HCT116 (cell line): Measurements from ENCODE around the gene FBN1. TPM values are rescaled to one million over a fixed set of nuclear protein-coding genes. Genes with fewer than 3 reads are reported as not detected.

Experiments
- ATAC-seq: fragments of 200-7000 bp; cut with Tn5 transposase; 2 replicates; pipeline ENCODE4 v1.9.1; 2020; ENCODE audit warnings: mild to moderate bottlenecking, moderate library complexity
- BruUV-seq: library from RNA; stranded (reverse); fragments of 400-500 nt; replicated peaks from 2 replicates; lab custom pipeline; 2021; lab: Mats Ljungman, UMichigan
- CTCF ChIA-PET: fragments of 300-600 bp; sonication (Branson Sonifier 250); formaldehyde crosslinking; loops from one replicate; lab custom pipeline; 2021; ENCODE audit warnings: antibody characterized with exemption; lab: Charles Lee
- POLR2A ChIA-PET: fragments of 300-600, 350-600 bp; sonication (Branson Sonifier 250); formaldehyde crosslinking; loops from one replicate; lab custom pipeline; 2021; ENCODE audit warnings: antibody characterized with exemption; lab: Charles Lee
- RAD21 ChIA-PET, 2 experiments: fragments of 300-600 bp; sonication (Branson Sonifier 250); formaldehyde crosslinking; loops; one replicate each; lab custom pipeline; 2023; ENCODE audit warnings: low total read pairs in 2 of 2; ENCODE audit not compliant: uncharacterized antibody in 2 of 2, unreplicated experiment in 2 of 2, low non-redundant PET in 1 of 2; lab: Charles Lee
- DNase-seq: peaks from one replicate; pipeline ENCODE4 v3.0.0-alpha.2; 2010; ENCODE audit warnings: low read depth, low spot score
- H2AFZ ChIP-seq: fragments of 200-600 bp; shearing (Covaris generic), sonication (generic); 2 replicates; pipeline ENCODE4 v1.6.1; 2017; ENCODE audit warnings: low read depth, mixed run types, mixed read lengths, antibody characterized with exemption, low read length; ENCODE audit not compliant: poor library complexity, severe bottlenecking
- H3K27ac ChIP-seq: 2 replicates; pipeline ENCODE4 v1.5.1; 2012; ENCODE audit warnings: low read depth, low read length
- H3K27me3 ChIP-seq: fragments of 200-600 bp; sonication (generic); 2 replicates; pipeline ENCODE4 v1.6.1; 2016; ENCODE audit warnings: mixed run types, low read length, mixed read lengths; ENCODE audit not compliant: insufficient read depth
- H3K36me3 ChIP-seq, 2 experiments: fragments of 200-500 bp in 1 of 2; fragments of 200-600 bp in 1 of 2; sonication (Bioruptor generic) in 1 of 2; sonication (generic) in 1 of 2; 2 replicates each; pipeline versions ENCODE4 v1.5.1 to v1.6.1; 2014 to 2016; ENCODE audit warnings: low read length in 2 of 2, inconsistent platforms in 1 of 2, mixed read lengths in 1 of 2, mixed run types in 1 of 2; ENCODE audit not compliant: insufficient read depth in 2 of 2, control insufficient read depth in 1 of 2
- H3K4me1 ChIP-seq, 2 experiments: fragments of 200-600 bp in 1 of 2; sonication (generic) in 1 of 2; 2 replicates each; pipeline versions ENCODE4 v1.5.1 to v1.6.1; 2012 to 2017; ENCODE audit warnings: low read length in 2 of 2, inconsistent platforms in 1 of 2, mild to moderate bottlenecking in 1 of 2, mixed read lengths in 1 of 2, mixed run types in 1 of 2, moderate library complexity in 1 of 2; ENCODE audit not compliant: insufficient read depth in 2 of 2, control insufficient read depth in 1 of 2
- H3K4me2 ChIP-seq: fragments of 200-600 bp; sonication (generic); 2 replicates; pipeline ENCODE4 v1.6.1; 2017; ENCODE audit warnings: mixed run types, low read length, mixed read lengths
- H3K4me3 ChIP-seq, 2 experiments: fragments of 200-600 bp in 1 of 2; sonication (generic) in 1 of 2; replicated peaks in 1 of 2; 2 replicates each; pipeline ENCODE4 v1.5.1; 2011 to 2016; ENCODE audit warnings: low read length in 2 of 2, control low read depth in 1 of 2, low read depth in 1 of 2, mild to moderate bottlenecking in 1 of 2, mixed read lengths in 1 of 2, mixed run types in 1 of 2
- H3K79me2 ChIP-seq: fragments of 200-600 bp; sonication (generic); 2 replicates; pipeline ENCODE4 v1.6.1; 2017; ENCODE audit warnings: mild to moderate bottlenecking, mixed run types, low read length, moderate library complexity, mixed read lengths; ENCODE audit not compliant: insufficient read depth
- H3K9ac ChIP-seq: fragments of 200-600 bp; sonication (generic); 2 replicates; pipeline ENCODE4 v1.6.1; 2016; ENCODE audit warnings: low read length, mixed read lengths
- H3K9me2 ChIP-seq: fragments of 200-600 bp; sonication (generic), shearing (Covaris generic); 2 replicates; pipeline ENCODE4 v1.6.1; 2017; ENCODE audit warnings: mixed run types, mild to moderate bottlenecking, moderate library complexity; ENCODE audit not compliant: insufficient read depth
- H3K9me3 ChIP-seq, 2 experiments: fragments of 200-500 bp in 1 of 2; fragments of 200-600 bp in 1 of 2; sonication (Bioruptor generic) in 1 of 2; sonication (generic) in 1 of 2; 2 replicates each; pipeline ENCODE4 v1.6.1; 2014 to 2017; ENCODE audit warnings: low read length in 2 of 2, mixed read lengths in 2 of 2, inconsistent platforms in 1 of 2, low read depth in 1 of 2, mild to moderate bottlenecking in 1 of 2, mixed run types in 1 of 2, moderate library complexity in 1 of 2; ENCODE audit not compliant: control insufficient read depth in 1 of 2, insufficient read depth in 1 of 2
- H4K20me1 ChIP-seq: fragments of 200-600 bp; sonication (generic), shearing (Covaris generic); 2 replicates; pipeline ENCODE4 v1.6.1; 2017; ENCODE audit warnings: mixed run types, mild to moderate bottlenecking, moderate library complexity; ENCODE audit not compliant: insufficient read depth
- EZH2 ChIP-seq: fragments of 200-600 bp; sonication (generic); IDR thresholded peaks from 2 replicates; pipeline ENCODE4 v1.6.1; 2017; ENCODE audit warnings: antibody characterized with exemption, mixed run types
- JUND ChIP-seq: IDR thresholded peaks from 2 replicates; pipeline ENCODE4 v1.6.1; 2012
- POLR2A ChIP-seq: IDR thresholded peaks from 2 replicates; pipeline ENCODE4 v1.7.0; 2011; ENCODE audit warnings: borderline replicate concordance; ENCODE audit not compliant: insufficient read depth, insufficient read length; ENCODE audit errors: extremely low read depth
- REST ChIP-seq: IDR thresholded peaks from 2 replicates; pipeline ENCODE4 v1.6.1; 2012; ENCODE audit warnings: low read depth
- SRF ChIP-seq: IDR thresholded peaks from 2 replicates; pipeline ENCODE4 v1.6.1; 2012; ENCODE audit warnings: low read depth
- TCF7L2 ChIP-seq: IDR thresholded peaks from 2 replicates; pipeline ENCODE4 v1.7.0; 2011; ENCODE audit warnings: borderline replicate concordance, inconsistent platforms; ENCODE audit not compliant: insufficient read depth, insufficient read length; ENCODE audit errors: extremely low read depth
- YY1 ChIP-seq: IDR thresholded peaks from 2 replicates; pipeline ENCODE4 v1.6.1; 2011; ENCODE audit warnings: low read length, low read depth, moderate library complexity, mild to moderate bottlenecking; ENCODE audit not compliant: insufficient replicate concordance; ENCODE audit errors: extremely low read depth
- ZBTB33 ChIP-seq: IDR thresholded peaks from 2 replicates; pipeline ENCODE4 v1.6.1; 2011; ENCODE audit warnings: mild to moderate bottlenecking, low read length, moderate library complexity; ENCODE audit not compliant: insufficient replicate concordance; ENCODE audit errors: extremely low read depth
- ZNF274 ChIP-seq: fragments of 200-500 bp; sonication (Bioruptor generic); IDR thresholded peaks from 2 replicates; pipeline ENCODE4 v1.6.1; 2014; ENCODE audit warnings: mild to moderate bottlenecking, low read depth, low read length, inconsistent platforms
- intact Hi-C: fragments of 100-400 bp; cut with micrococcal nuclease; formaldehyde crosslinking; loops from 2 replicates; pipeline ENCODE4 v1.10.0; 2022
- total RNA-seq: library from RNA; stranded (reverse); gene quantifications from one replicate; pipeline ENCODE4 v1.2.1, GENCODE V29; 2021; ENCODE audit not compliant: unreplicated experiment

Gene FBN1
- total RNA-seq, 1 experiment from 2014 or later: 1.7 TPM

DNA sequence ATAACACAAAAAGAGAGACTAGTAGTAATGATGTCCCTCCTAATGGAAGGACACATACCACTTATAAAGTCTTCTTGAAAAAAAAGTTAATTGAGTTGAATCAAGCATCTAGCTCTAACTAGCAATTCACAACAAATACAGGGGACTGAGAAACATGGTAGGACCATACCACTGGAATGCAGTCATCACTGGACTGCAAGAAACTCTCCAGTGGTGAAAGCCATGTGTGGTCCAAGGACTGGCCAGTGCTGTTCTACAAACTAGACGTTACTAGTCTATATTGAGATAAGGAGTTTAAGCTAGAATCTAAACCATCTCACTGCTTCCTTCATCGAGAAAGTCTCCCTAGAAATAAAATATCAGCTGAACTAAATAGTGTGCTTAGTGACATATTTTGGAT is 16.7 kb downstream of the FBN1 start:
- no peak overlapping the region for H3K4me3 ChIP-seq
- ChIA-PET RAD21 (no interaction called here), POLR2A (no interaction called here), CTCF (no interaction called here)
- H3K79me2 ChIP-seq: no peaks in the 10 kb centered on the region
- H4K20me1 ChIP-seq: no peaks in the 10 kb centered on the region
- intact Hi-C loops: no loop called here
- no peak overlapping the region for H2AFZ ChIP-seq
- DNase-seq (no peak), ATAC-seq (no peak)
- H3K4me1 ChIP-seq: no peaks in the 10 kb centered on the region
- H3K9me2 ChIP-seq: no peaks in the 10 kb centered on the region
- no peaks in the 10 kb centered on the region for H3K9me3 ChIP-seq
- BruUV-seq: no TSS peak
- H3K4me2 ChIP-seq: no peak overlapping the region
- H3K27me3 ChIP-seq: no peaks in the 10 kb centered on the region
- H3K9ac ChIP-seq: no peak overlapping the region
- H3K36me3 ChIP-seq: no peaks in the 10 kb centered on the region
- no peak for TF ChIP-seq EZH2
- TF ChIP-seq POLR2A: no peak
- TF ChIP-seq REST: no peak
- no peak for TF ChIP-seq TCF7L2
- no peak for TF ChIP-seq YY1
- TF ChIP-seq SRF: no peak
- no peak for TF ChIP-seq ZNF274
- no peak for TF ChIP-seq JUND
- TF ChIP-seq ZBTB33: no peak
- no peak overlapping the region for H3K27ac ChIP-seq
